ENCODE results near the gene MYO7A. TPM values are rescaled to one million over a fixed set of nuclear protein-coding genes. Genes with fewer than 3 reads are reported as not detected.

MYO7A gene
- total and polyA plus RNA-seq, 2 of the 4 experiments (the other 2 are of a cell fraction): 0.02 TPM; not detected in 1

GRCh38 chr11:77211040-77211451, 83.0 kb downstream of the MYO7A start:
- in situ Hi-C loops (cut with MboI; ENCODE audit: low sequenced_read_pairs): no loop called here
- Histone ChIP-seq H2AK9ac (replicated peaks; ENCODE audit: low read depth, low read length, poor library complexity) (no peak overlapping the region), H2BK5ac (ENCODE audit: low read depth, low read length, poor library complexity, severe bottlenecking) (no peak overlapping the region), H4K8ac (ENCODE audit: low read depth in 2 of 2, low read length in 2 of 2) (no peak overlapping the region), H2BK20ac (ENCODE audit: low read depth, low read length) (no peak overlapping the region), H3K9me3 (ENCODE audit: control insufficient read depth, insufficient read depth, low read length) (no peaks in the 10 kb centered on the region), H3K56ac (ENCODE audit: extremely low read depth, insufficient read depth, low read length) (no peak overlapping the region), H3K4me2 (ENCODE audit: low read depth, low read length) (no peak overlapping the region), H3K18ac (ENCODE audit: low read depth, low read length) (no peak overlapping the region), H3K9me1 (ENCODE audit: insufficient read depth, low read length) (no peaks in the 10 kb centered on the region), H2BK120ac (ENCODE audit: low read depth, low read length) (no peak overlapping the region), H3K23ac (ENCODE audit: low read depth, low read length) (no peak overlapping the region), H3K27ac (ENCODE audit: insufficient read depth, low read length) (no peak overlapping the region), H2AFZ (replicated peaks; ENCODE audit: low read length, poor library complexity) (no peak overlapping the region), H3K27me3 (ENCODE audit: control insufficient read depth, insufficient read depth, low read length) (peaks cover 18% of the 10 kb centered on the region), H4K5ac (ENCODE audit: low read depth, low read length) (no peak overlapping the region), H4K91ac (ENCODE audit: insufficient read depth, low read depth, low read length) (no peak overlapping the region), H3K14ac (replicated peaks; ENCODE audit: low read depth, low read length) (no peak overlapping the region), H2AK5ac (ENCODE audit: low read depth, low read length) (no peak overlapping the region), H3K4ac (ENCODE audit: low read depth, low read length) (no peak overlapping the region), H4K20me1 (ENCODE audit: insufficient read depth, low read length) (no peaks in the 10 kb centered on the region), H3K36me3 (ENCODE audit: control insufficient read depth, insufficient read depth, low read length) (no peaks in the 10 kb centered on the region), H2BK15ac (ENCODE audit: low read depth, low read length) (no peak overlapping the region), H3K79me1 (ENCODE audit: low read depth in 1 of 2, low read length in 2 of 2) (no peaks in the 10 kb centered on the region), H3K4me3 (ENCODE audit: insufficient read depth, low read depth, low read length) (no peak overlapping the region), H3K9ac (ENCODE audit: low read depth, low read length) (no peak overlapping the region), H3K4me1 (ENCODE audit: control insufficient read depth, insufficient read depth, low read length) (no peaks in the 10 kb centered on the region)
- ATAC-seq (ENCODE audit: low read depth) (no peak), DNase-seq (no peak)
- TF ChIP-seq MAZ (IDR thresholded peaks at IDR 0.05; ENCODE audit: borderline replicate concordance, low read depth, low read length) (no peak), CHD1 (IDR thresholded peaks at IDR 0.05; ENCODE audit: low read depth, low read length) (no peak), RAD21 (IDR thresholded peaks at IDR 0.05; ENCODE audit: low read length) (no peak), MAFK (IDR thresholded peaks at IDR 0.05; ENCODE audit: low read depth, low read length) (no peak), NFE2L2 (IDR thresholded peaks at IDR 0.05; ENCODE audit: low read depth, low read length) (no peak)
- CTCF ChIA-PET: no interaction called here
- dilution Hi-C loops (cut with HindIII; ENCODE audit: low sequenced_read_pairs, unreplicated experiment): no loop called here
- WGBS, 2 experiments (ENCODE audit: extremely low coverage in 2 of 2, insufficient read length in 1 of 2): 85% methylated on average over 4 of the region's 14 CpGs; no CpG with 5 or more reads in 1 of the 2 experiments
- POLR2A ChIA-PET (ENCODE audit: unreplicated experiment): no interaction called here
- intact Hi-C loops (cut with micrococcal nuclease): no loop called here
- BruUV-seq (replicated peaks): no TSS peak
